HG03064 (cell line): ENCODE data around the gene ADGRG1.

Source experiments
- ATAC-seq: cut with Tn5 transposase; IDR thresholded peaks from one replicate; pipeline ENCODE4 v1.9.1; 2021; ENCODE audit warnings: low read depth; ENCODE audit not compliant: unreplicated experiment

ADGRG1 gene

GRCh38 chr16:57604177-57604576 is 24.3 kb upstream of the ADGRG1 start:
- ATAC-seq: no peak

- ATAC-seq: no peak
Measured at GRCh38 chr16:57606147-57606846, 22.1 kb upstream of the ADGRG1 start.

GRCh38 chr16:57606847-57607501 is 21.5 kb upstream of the ADGRG1 start:
- ATAC-seq: no peak

GRCh38 chr16:57607676-57608461 is 20.6 kb upstream of the ADGRG1 start:
- ATAC-seq: no peak

GRCh38 chr16:57608462-57609113 is 19.8 kb upstream of the ADGRG1 start:
- ATAC-seq: no peak

GRCh38 chr16:57609541-57610401 is 18.7 kb upstream of the ADGRG1 start:
- peak; percentile 96 for ATAC-seq

GRCh38 chr16:57610611-57611010 is 17.8 kb upstream of the ADGRG1 start:
- no peak for ATAC-seq

- ATAC-seq: no peak
Measured at GRCh38 chr16:57611181-57611580, 17.2 kb upstream of the ADGRG1 start.

GRCh38 chr16:57611706-57612105 is 16.7 kb upstream of the ADGRG1 start:
- no peak for ATAC-seq

GRCh38 chr16:57612494-57612893 is 15.9 kb upstream of the ADGRG1 start:
- ATAC-seq: no peak

GRCh38 chr16:57613514-57613913 is 14.9 kb upstream of the ADGRG1 start:
- no peak for ATAC-seq

GRCh38 chr16:57614536-57614935 is 13.9 kb upstream of the ADGRG1 start:
- ATAC-seq: no peak

- no peak for ATAC-seq
Measured at GRCh38 chr16:57614944-57615343, 13.5 kb upstream of the ADGRG1 start.

GRCh38 chr16:57615813-57616212 is 12.6 kb upstream of the ADGRG1 start:
- ATAC-seq: no peak

GRCh38 chr16:57616241-57616640 is 12.2 kb upstream of the ADGRG1 start:
- no peak for ATAC-seq

- ATAC-seq: no peak
Measured at GRCh38 chr16:57616876-57617275, 11.6 kb upstream of the ADGRG1 start.

- ATAC-seq: no peak
Measured at GRCh38 chr16:57617604-57618111, 10.8 kb upstream of the ADGRG1 start.

GRCh38 chr16:57618296-57619132 is 9.9 kb upstream of the ADGRG1 start:
- no peak for ATAC-seq

- ATAC-seq: no peak
Measured at GRCh38 chr16:57619133-57619605, 9.3 kb upstream of the ADGRG1 start.
